GM12878 (cell line): ENCODE measurements around the gene BGLAP. TPM values are rescaled to one million over a fixed set of nuclear protein-coding genes. Genes with fewer than 3 reads are reported as not detected.
A peak's percentile ranks its signal among the peaks of the same experiment; 100 is the strongest.

Experiments used
- BHLHE40 ChIP-seq, 2 experiments: fragments of 450-650 bp in 1 of 2; IDR thresholded peaks; 2 replicates each; pipeline ENCODE4 v1.6.1; 2011 to 2017; ENCODE audit warnings: low read depth in 2 of 2, borderline replicate concordance in 1 of 2, improper control_type of control experiment in 1 of 2, low read length in 1 of 2, mild to moderate bottlenecking in 1 of 2
- CHD2 ChIP-seq: IDR thresholded peaks from 2 replicates; pipeline ENCODE4 v1.6.1; 2011; ENCODE audit warnings: low read depth, low read length, improper control_type of control experiment, borderline replicate concordance
- EZH2 ChIP-seq: IDR thresholded peaks from 2 replicates; pipeline ENCODE4 v1.6.1; 2012; ENCODE audit warnings: low read depth, mild to moderate bottlenecking, control low read depth, inconsistent platforms, low read length, borderline replicate concordance; ENCODE audit not compliant: control insufficient read depth
- IKZF2 ChIP-seq, 2 experiments: fragments of 450-650 bp; IDR thresholded peaks; 2 replicates each; pipeline ENCODE4 v1.6.1; 2017; ENCODE audit warnings: mild to moderate bottlenecking in 2 of 2, moderate library complexity in 2 of 2
- JUNB ChIP-seq: IDR thresholded peaks from 2 replicates; pipeline ENCODE4 v1.6.1; 2016; ENCODE audit warnings: antibody characterized with exemption, mild to moderate bottlenecking
- MTA2 ChIP-seq: fragments of 450-650 bp; IDR thresholded peaks from 2 replicates; pipeline ENCODE4 v1.6.1; 2016; ENCODE audit warnings: low read depth, mild to moderate bottlenecking, moderate library complexity
- NR2F1 ChIP-seq: fragments of 450-650 bp; conservative IDR thresholded peaks from 2 replicates; pipeline ENCODE4 v1.6.1; 2017; ENCODE audit warnings: mild to moderate bottlenecking
- POLR2A ChIP-seq: IDR thresholded peaks from 2 replicates; pipeline ENCODE4 v1.6.1; 2011; ENCODE audit warnings: low read depth, mild to moderate bottlenecking, low read length
- RAD21 ChIP-seq: IDR thresholded peaks from 2 replicates; pipeline ENCODE4 v1.6.1; 2011; ENCODE audit warnings: mild to moderate bottlenecking, low read depth, low read length, moderate library complexity; ENCODE audit not compliant: insufficient read depth
- SREBF2 ChIP-seq: IDR thresholded peaks from 2 replicates; pipeline ENCODE4 v1.6.1; 2012; ENCODE audit warnings: mild to moderate bottlenecking, low read length
- TARDBP ChIP-seq: IDR thresholded peaks from 2 replicates; pipeline ENCODE4 v1.6.1; 2016; ENCODE audit warnings: borderline replicate concordance
- WRNIP1 ChIP-seq: IDR thresholded peaks from 2 replicates; pipeline ENCODE4 v1.6.1; 2011; ENCODE audit warnings: low read depth, low read length, improper control_type of control experiment, borderline replicate concordance
- ZSCAN29 ChIP-seq: fragments of 450-650 bp; IDR thresholded peaks from 2 replicates; pipeline ENCODE4 v1.6.1; 2017; ENCODE audit warnings: mild to moderate bottlenecking, moderate library complexity
- polyA plus RNA-seq, 11 experiments: library from polyadenylated mRNA; depleted of rRNA in 4 of 11; unstranded in 6 of 11; stranded (reverse) in 5 of 11; fragments of >200 nt; fragmentation: Nextera tagmentation in 4 of 11; fragmentation: Illumina TruSeq in 1 of 11; extraction: Ambion mirVana in 4 of 11; extraction: Trizol in 1 of 11; gene quantifications; 1 replicate in 1 of 11; 2 replicates in 10 of 11; pipeline versions ENCODE4 v1.2.1 to v1.2.3, GENCODE V29; 2011 to 2016; ENCODE audit warnings: inconsistent platforms in 2 of 11, missing spikeins in 2 of 11, low read depth in 1 of 11
- total RNA-seq, 4 experiments: library from RNA; depleted of rRNA in 3 of 4; stranded (reverse); fragments of >200 nt in 3 of 4; fragmentation: Illumina TruSeq in 1 of 4; extraction: Trizol in 1 of 4; gene quantifications; 2 replicates each; pipeline versions ENCODE4 v1.2.1 to v1.2.3, GENCODE V29; 2013 to 2021
- TF ChIP-seq, protein P1 (sequence below): IDR thresholded peaks from 2 replicates; pipeline ENCODE4 v1.6.1; 2012; ENCODE audit warnings: low read depth, low read length, improper control_type of control experiment

Gene BGLAP
- total and polyA plus RNA-seq, 10 of the 15 experiments (the other 5 are each of a cell fraction or from before 2014, with no cell fraction given) = 0.20 to 1.8 (median 0.40) TPM; not detected in 3

DNA sequence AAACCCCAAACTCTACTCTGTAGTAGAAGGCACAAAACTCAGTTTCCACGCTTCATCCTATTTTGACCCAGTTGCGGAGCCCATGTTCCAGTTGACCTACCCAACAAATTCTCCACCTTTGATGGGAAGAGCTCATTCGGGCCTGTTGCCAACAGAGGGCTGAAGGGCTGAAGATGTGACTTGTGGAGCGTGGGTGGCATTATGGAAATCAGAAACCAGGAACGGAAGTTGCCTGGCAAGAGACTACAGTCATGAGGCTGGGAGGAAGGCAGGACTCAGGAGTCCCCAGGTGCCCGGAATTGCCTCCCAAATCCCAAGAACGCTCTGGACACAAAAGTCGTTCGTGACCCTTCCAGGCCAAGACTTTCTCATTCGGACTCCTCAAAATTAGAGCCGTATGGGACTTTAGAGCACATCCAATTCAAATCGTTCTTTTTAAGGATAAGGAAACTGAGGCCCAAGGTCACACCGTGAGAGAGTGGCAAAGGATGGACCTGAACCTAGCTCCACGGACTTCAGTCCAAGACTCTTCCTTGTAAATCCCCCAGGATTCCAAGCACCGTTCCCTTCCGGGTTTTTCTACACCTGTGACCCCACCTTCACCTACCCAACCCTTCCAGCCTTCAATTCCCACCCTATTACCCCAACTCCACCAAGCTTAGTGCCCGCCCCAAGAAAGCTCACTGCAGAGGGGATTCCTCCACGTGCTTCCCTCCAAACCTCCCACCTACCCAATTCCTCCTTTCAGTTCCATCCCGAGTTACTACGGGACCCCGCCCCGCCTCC, 39.9 kb downstream of the BGLAP start (continued):
- TF ChIP-seq BHLHE40 (IDR thresholded peaks at IDR 0.05; ENCODE audit: borderline replicate concordance in 1 of 2, low read depth in 2 of 2, low read length in 1 of 2) = 0 out of 4 replicates have a peak, but pooled peaks of 1 of the 2 experiments have one; percentile 4
- TF ChIP-seq NR2F1 = 0 out of 2 replicates have a peak, but pooled peaks have one; percentile 13
- TF ChIP-seq, protein P1, sequence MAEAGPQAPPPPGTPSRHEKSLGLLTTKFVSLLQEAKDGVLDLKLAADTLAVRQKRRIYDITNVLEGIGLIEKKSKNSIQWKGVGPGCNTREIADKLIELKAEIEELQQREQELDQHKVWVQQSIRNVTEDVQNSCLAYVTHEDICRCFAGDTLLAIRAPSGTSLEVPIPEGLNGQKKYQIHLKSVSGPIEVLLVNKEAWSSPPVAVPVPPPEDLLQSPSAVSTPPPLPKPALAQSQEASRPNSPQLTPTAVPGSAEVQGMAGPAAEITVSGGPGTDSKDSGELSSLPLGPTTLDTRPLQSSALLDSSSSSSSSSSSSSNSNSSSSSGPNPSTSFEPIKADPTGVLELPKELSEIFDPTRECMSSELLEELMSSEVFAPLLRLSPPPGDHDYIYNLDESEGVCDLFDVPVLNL = no peak
- no peak for TF ChIP-seq ZSCAN29
- TF ChIP-seq IKZF2 (IDR thresholded peaks at IDR 0.05) = peak; percentile 18 to 35; a peak in 3 of 4 replicates
- TF ChIP-seq EZH2 = no peak
- no peak for TF ChIP-seq CHD2
- no peak for TF ChIP-seq JUNB
- no peak for TF ChIP-seq TARDBP
- no peak for TF ChIP-seq RAD21
- no peak for TF ChIP-seq WRNIP1
- no peak for TF ChIP-seq SREBF2
- peak; percentile 48; the same call in 1 of the 2 replicates for TF ChIP-seq MTA2
- peak; percentile 19; the same call in 1 of the 2 replicates for TF ChIP-seq POLR2A
- TF ChIP-seq, all 136 proteins: peak for 13
